Measurements from ENCODE around the gene LRRFIP1.
"Not testable (repeated sequence)": the region's sequence is repeated elsewhere in the genome, so short reads cannot be mapped to it uniquely, and the experiment has no call there.

LRRFIP1 gene

DNA sequence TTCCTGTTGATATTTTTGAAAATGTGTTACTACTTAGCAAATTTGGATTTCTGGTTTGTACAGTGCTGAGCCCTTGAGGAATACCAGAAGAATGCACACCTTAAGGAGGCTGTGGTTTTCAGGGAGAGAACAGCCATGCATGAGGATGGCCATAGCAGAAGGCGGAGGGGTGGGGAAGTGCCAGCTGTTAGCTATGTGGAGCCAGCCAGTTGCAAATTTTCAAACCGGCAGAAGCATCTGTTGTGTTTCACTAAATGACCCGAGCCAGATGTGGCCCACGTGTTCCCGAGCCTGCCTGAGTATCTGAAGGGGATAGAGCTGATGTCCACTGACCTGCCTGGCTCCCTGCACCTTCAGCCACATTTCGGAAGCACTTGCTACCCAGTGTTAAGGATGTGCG is 154.8 kb downstream of the LRRFIP1 start:
- no peak for DNase-seq (ENCODE audit: low read depth)

DNA sequence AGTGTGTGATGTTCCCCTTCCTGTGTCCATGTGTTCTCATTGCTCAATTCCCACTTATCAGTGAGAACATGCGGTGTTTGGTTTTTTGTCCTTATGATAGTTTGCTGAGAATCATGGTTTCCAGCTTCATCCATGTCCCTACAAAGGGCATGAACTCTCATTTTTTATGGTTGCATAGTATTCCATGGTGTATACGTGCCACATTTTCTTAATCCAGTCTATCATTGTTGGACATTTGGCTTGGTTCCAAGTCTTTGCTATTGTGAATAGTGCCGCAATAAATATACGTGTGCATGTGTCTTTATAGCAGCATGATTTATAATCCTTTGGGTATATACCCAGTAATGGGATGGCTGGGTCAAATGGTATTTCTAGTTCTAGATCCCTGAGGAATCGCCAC is 156.3 kb downstream of the LRRFIP1 start:
- DNase-seq (ENCODE audit: low read depth) = not testable (repeated sequence)

DNA sequence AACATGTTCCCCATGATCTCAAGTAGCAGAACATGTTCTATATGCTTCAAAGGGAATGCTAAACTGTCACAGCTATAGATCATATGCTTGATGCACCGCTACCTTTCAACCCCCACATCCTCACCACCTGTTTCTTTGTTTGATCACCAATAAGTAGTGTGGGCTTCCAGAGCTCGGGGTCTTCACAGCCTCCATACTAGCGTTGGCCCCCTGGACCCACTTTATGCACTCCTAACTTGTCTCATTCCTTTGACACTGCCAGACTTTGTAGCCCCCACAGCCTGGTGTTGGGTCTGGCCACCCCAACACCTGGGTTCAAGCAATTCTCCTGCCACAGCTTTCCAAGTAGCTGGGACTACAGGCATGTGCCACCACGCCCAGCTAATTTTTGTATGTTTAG is 159.5 kb downstream of the LRRFIP1 start:
- DNase-seq (ENCODE audit: low read depth) = no peak

DNA sequence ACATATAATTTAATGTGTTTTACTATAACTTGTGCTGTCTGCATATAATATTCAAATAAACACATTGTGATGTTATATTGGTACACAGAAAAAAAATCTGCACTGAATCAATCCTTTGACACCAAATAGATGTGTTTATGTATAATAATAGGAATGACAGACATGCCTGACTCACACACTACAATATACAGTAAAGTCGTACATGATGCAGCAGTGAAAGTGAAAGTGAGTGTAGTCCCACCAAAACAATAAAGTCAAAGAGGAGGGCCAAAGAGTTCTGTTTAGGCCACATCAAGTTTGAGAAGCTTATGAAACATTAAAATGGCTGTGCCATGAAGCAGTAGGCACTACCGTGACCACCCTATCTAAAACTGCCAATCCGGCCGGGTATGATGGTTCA is 163.0 kb downstream of the LRRFIP1 start:
- no peak for DNase-seq (ENCODE audit: low read depth)

DNA sequence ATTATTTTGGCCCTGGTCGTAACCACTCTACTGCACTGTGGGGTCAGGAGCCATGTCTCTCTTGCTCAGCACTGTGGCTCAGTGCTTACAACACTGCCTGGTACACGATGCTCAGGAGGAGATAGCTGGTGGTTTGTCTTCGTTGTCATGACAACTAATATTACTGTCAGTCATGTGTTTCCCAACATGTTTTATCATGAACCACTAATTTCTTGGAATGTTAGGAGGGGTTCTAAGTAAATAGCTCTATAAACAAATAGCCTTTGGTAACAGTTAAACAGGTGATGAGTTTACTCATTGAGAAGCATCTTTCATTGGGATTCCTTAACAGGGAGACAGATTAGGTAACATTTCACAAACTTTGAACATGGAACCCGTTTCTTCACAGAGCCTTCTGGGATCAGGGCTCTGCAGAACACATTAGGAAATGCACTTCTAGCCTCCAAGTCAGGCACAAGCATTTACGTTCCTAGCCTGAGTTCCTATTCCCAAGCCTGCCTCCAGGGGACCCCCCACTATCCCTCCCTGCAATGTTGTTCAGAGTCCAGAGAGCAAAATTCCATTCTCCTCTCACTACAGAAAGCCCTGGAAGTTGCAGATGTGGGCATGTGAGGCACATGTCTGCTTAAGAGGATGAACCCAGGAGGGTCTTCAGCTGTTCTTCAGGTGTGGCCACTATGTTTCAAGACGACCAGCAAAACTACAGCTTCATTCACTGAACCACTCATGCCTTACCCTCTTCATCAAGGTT is 164.8 kb downstream of the LRRFIP1 start:
- DNase-seq (ENCODE audit: low read depth) = no peak

DNA sequence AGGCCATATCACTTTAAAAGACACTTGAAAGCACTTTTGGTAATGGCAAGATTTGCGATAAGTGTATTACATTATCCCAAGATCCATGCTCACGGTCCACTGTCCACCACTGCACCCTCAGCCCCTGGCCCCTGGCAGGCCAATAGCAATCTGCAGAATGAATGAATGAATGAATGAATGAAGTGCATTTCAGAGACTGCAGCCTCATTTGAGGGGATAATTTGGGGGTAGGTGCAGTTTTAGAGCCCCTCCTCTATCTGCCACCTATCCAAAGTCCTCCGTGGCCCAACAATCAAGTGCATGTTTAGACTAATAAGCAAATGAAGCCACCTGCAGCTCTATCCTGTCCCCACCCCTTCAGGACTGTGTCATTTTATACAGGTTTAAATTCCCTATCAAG is 169.9 kb downstream of the LRRFIP1 start:
- DNase-seq (ENCODE audit: low read depth) = no peak

DNA sequence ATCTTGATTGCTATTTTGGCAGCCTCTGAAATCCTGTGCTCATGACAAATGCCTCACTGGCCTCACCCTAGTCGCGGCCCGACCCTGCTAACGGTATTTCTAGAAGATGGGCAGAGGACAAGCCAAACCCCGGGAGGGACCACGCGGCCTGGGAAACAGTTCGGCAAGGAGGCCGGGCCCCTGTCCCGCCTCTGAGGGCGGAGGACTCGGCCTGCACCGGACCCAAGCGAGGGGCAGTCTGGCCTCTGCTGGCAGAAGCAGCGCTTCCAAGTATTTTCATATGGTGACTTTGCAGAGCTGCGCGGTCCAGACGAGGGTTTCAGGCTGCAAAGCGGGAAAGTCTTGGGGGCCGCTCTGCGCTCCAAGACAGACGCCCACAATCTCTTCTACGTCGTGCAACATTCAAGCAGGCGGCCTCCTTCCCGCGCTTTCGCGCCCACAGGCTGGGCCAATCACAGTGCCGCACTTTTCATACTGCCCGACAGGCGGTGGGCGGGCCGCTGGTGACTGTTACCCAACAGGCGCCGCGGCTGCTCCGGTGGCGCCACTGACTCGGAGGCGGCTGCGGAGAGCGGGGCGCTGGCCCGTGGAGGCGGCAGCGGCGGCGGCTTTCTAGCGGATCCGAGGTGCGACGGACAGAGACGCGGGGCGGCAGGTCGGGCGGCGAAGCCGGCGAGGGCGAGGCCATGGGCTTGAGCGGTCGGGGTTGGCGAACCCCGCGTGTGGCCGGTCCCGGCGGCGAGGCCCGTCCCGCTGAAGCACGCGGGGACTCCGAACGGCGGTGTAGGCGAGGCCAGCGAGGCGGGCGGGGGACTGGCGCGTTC is 171.1 kb downstream of the LRRFIP1 start, which contains the start of gene RBM44:
Gene RBM44, plus strand, starts transcription at position 544 of the 824 bp plus-strand sequence. CDS start 14,831 bp downstream, outside the sequence.
- DNase-seq (ENCODE audit: low read depth) = no peak

DNA sequence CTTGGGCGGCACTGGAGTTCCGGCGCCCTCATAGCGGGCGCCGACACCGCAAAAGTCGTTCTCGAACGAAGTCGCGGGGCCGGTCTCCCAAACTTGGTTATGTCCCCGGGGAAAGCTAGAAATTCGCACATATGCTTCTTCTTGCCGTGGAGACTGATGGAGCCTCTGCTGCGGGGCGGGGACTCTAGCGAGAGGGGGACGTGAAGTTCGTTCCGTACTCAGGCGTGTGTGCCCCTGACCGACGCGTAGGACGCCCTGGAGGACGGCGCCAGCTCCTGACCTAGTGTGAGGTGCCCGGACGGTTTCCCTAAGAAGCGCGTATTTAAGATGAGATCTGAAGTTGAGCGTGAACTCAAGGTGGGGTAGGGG is 171.7 kb downstream of the LRRFIP1 start:
- no peak for DNase-seq (ENCODE audit: low read depth)

DNA sequence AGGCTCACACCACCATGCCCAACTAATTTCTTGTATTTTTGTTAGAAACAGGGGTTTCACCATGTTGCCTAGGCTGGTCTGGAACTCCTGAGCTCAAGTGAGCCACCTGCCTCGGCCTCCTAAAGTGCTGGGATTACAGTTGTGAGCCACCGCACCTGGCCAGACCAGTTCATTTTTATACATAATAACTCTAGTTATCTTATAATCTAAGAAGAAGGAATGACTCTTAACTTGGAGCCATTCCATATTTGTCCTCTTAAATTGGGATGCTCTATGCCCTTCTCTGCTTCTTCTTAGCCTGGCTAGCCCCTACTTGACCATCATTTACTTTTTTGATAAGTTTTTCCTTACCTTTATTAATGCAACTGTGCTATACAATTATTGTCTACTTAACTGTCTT is 174.1 kb downstream of the LRRFIP1 start:
- no peak for DNase-seq (ENCODE audit: low read depth)

DNA sequence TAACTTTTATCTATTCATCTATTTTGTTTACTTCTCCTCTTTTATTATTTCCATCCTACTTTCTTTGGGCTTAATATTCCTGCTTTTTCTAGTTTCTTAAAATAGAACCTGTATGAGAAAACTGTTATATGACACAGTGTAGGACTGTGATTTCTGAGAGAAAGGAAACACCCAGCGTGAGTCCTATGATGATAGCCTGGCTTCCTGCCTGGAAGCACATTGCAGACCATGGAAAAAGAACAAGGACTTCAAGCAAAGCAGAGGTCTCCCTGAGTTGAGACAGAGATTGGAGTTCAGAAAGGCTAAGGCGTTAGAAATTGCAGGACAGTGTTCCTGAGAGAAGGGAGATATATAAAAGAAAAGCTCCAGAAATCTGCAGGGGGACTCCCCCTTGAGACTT is 178.9 kb downstream of the LRRFIP1 start:
- no peak for DNase-seq (ENCODE audit: low read depth)

DNA sequence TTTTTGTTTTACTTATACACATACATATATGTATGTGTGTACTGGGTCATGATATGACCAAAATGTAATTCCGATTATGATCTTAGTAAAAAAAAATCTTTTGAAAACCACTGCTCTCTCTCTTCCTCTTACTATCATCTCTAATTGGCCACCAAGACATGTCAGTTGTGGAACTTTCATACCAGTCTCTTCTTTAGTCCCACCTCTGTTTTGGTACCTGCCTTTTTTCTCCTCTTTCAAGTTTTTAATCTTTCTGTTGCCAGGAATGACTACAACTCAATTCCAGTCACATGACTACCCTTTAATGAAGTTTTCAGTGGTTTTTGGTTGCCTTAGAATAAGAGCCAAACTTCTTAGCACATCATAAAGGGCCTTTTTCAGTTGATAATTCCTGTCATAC is 188.2 kb downstream of the LRRFIP1 start:
- no peak for DNase-seq (ENCODE audit: low read depth)

DNA sequence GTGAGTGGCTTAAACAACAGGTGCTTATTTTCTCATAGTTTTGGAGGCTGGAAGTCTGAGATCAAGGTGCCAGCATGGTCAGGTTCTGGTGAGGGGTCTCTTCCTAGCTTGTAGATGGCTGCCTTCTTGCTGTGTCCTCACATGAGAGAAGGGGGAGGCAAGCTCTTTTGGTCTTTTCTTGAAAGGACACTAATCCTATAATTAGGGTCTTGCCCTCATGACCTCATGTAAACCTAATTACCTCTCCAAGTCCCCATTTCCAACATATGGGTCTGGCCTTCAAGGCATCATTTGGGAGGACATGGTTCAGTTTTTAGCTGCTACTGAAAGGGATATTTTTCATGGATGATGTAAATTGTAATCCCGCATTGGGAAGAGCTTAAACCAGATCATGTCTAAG is 189.1 kb downstream of the LRRFIP1 start:
- DNase-seq (ENCODE audit: low read depth) = no peak

DNA sequence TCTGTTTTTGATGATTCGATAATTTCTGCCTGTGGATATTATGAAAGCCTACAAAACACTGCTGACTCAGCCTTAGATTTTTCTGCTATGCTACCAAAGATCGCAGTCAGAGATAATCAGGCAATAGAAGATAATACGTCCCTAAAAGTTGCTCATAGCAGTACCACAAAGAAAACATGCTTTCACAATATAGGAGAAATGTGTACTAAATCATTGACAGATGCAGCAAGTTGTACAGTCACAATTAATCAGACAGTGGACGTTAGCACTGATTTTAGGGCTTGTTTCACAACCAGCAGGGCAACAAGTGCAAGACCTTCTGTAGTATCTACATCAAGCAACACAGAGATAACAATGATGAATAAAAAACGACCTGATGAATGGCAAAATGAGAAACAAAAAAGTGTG is 190.7 kb downstream of the LRRFIP1 start:
- no peak for DNase-seq (ENCODE audit: low read depth)

DNA sequence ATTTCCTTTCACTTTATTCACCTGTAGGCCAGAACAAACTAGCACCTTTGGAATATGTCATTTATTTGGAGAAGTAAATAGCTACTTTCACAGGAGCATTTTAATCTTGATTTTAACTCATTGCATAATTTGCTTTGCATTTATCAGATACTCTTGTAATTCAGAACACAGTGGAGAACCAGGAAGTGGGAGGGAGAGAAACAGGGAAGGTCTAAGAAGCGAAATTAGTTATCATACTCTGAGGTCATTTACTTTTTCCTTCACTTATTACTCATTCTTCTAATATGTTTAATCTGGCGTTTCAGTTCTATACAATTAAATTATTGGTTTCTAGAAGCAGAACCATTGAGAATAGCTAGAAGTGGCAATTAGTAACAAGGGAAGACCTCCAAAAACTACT is 191.8 kb downstream of the LRRFIP1 start:
- no peak for DNase-seq (ENCODE audit: low read depth)

DNA sequence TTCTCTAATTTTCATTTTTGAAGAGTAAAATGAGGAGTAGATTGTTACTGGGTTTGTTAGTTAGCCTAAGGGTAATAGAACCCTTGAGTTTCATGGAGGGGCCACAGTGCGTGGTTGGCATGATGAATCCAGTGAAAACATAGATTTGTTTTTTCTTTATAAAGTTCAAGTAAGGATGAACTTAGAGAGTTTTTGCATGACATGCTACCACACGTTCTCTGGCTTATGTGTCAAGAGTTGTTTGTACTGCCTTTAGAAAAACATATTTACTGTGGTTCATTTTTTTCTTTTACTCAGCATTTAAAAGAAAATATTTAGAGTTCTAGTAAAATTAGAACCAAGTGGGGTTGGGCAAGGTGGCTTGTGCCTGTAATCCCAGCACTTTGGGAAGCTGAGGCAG is 193.0 kb downstream of the LRRFIP1 start:
- no peak for DNase-seq (ENCODE audit: low read depth)

DNA sequence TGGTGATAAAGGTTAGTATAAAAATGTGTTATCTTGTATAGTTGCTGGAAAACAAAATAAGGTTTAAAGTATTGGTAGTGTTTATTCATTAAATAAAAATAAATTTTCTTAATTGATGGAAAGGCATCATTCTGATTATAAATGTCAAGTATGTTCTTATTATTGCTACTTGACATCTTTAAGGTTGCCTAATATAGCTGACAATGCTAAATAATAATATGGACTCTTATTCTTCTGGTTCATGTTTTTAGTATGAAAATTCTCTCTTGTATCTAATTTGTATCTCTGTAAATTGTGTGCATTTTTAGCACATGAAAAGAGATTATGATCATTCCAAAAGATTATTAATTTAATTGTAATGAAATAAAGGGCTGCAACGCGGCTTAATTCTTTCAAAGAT is 196.2 kb downstream of the LRRFIP1 start:
- no peak for DNase-seq (ENCODE audit: low read depth)

DNA sequence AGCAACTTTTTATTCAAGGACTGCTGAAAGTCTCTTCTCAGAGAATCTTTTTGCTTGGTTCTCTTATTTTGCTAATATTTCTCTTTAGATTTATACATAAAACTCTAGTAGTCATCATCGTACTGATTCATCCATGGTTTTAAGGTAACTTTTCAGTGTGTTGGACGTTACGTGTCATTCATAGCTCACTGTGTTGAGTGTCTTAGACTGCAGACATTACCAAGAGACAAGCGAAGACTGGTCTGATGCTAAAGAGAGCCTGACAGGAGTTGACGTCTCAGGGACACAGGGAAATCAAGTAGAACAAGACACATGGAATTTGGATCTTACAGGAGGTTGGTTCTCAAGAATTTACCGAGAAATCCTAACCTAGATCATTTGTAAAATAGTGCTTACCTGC is 196.7 kb downstream of the LRRFIP1 start:
- no peak for DNase-seq (ENCODE audit: low read depth)

DNA sequence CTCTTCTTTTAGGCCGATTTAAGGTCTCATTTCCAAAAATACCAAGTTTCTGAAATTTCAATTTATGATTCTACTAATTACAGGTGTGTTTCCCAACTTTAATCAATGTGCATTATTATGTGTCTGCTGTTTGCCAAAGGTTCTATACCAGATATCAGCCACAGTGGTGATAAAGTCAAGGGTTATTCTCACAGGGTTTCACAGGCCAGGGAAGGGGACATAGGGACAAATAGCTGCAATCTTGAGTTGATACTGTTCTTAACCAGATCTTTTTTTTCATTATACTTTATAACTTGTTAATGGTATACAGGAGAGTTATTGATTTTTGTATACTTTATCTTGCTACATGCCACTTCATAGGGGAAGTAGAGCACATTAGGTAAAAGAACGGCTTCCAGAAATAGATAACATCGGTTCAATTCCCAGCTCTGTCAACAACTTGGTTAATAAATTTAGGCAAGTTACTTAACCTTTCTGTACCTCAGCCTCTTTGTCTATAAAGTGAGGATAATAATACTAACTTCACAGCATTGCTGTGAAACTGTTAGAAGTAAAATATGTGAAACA is 200.1 kb downstream of the LRRFIP1 start:
- no peak for DNase-seq (ENCODE audit: low read depth)
